GM10248 (cell line): ENCODE data around the gene PRKCSH.

Experiments
- CTCF ChIA-PET: fragments of 300-600 bp; sonication (Branson Sonifier 250); formaldehyde crosslinking; extraction: SDS; loops from one replicate; lab custom pipeline; 2021; ENCODE audit warnings: antibody characterized with exemption; lab: Yijun Ruan, JAX
- POLR2A ChIA-PET: fragments of 350-650 bp; sonication (Branson Sonifier 250); formaldehyde crosslinking; extraction: SDS; loops from one replicate; lab custom pipeline; 2020; ENCODE audit warnings: antibody characterized with exemption; lab: Yijun Ruan, JAX
- DNase-seq: peaks from one replicate; pipeline ENCODE4 v3.0.0; 2012; ENCODE audit errors: extremely low spot score
- TF ChIP-seq, protein P1 (sequence below): IDR thresholded peaks from 2 replicates; pipeline ENCODE4 v1.5.1; 2012; ENCODE audit warnings: mild to moderate bottlenecking, low read depth; ENCODE audit errors: extremely low read depth, missing control alignments, control extremely low read depth

Gene PRKCSH

DNA sequence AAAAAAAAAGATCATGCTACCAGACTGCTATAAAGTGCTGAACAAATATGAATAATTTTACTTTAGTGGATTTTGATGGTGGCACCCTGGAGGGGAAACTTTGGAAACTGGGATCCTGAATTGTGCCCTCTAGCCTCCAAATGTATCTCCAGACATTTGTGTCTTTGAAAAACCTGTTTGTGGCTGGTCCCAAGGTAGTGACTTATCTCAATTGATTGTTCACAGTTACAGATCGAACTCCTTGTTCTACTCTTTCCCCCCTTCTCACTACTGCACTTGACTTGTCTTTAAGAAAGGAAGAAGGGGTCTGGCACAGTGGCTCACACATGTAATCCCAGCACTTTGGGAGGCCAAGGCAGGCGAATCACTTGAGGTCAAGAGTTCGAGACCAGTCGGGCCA is 26.8 kb upstream of the PRKCSH start:
- TF ChIP-seq, protein P1, sequence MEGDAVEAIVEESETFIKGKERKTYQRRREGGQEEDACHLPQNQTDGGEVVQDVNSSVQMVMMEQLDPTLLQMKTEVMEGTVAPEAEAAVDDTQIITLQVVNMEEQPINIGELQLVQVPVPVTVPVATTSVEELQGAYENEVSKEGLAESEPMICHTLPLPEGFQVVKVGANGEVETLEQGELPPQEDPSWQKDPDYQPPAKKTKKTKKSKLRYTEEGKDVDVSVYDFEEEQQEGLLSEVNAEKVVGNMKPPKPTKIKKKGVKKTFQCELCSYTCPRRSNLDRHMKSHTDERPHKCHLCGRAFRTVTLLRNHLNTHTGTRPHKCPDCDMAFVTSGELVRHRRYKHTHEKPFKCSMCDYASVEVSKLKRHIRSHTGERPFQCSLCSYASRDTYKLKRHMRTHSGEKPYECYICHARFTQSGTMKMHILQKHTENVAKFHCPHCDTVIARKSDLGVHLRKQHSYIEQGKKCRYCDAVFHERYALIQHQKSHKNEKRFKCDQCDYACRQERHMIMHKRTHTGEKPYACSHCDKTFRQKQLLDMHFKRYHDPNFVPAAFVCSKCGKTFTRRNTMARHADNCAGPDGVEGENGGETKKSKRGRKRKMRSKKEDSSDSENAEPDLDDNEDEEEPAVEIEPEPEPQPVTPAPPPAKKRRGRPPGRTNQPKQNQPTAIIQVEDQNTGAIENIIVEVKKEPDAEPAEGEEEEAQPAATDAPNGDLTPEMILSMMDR, result no peak
- ChIA-PET POLR2A (no interaction called here), CTCF (no interaction called here)
- DNase-seq, result no peak

DNA sequence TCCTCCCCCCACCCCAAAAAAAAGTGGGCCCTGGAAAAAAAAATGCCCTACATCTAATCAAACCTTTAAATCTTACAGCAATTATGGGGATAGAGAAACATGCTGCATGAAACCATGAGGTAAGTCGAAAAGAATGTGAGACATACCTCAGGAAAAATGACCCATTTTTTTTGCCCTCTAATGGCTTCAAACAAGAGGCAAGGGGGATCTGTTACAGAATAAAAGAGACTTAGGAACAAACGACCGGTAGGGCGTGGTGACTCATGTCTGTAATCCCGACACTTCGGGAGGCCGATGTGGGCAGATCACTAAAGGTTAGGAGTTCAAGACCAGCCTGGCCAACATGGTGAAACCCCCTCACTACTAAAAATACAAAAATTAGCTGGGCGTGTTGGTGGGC is 24.8 kb upstream of the PRKCSH start:
- no peak for DNase-seq
- TF ChIP-seq, protein P1, result no peak
- ChIA-PET CTCF (interaction anchor here (0.9 to 1.6 kb wide), 2 partner anchors 8 to 33 kb away, joined by 3 to 4 read pairs; no protein-coding TSS in a partner anchor), POLR2A (no interaction called here)

DNA sequence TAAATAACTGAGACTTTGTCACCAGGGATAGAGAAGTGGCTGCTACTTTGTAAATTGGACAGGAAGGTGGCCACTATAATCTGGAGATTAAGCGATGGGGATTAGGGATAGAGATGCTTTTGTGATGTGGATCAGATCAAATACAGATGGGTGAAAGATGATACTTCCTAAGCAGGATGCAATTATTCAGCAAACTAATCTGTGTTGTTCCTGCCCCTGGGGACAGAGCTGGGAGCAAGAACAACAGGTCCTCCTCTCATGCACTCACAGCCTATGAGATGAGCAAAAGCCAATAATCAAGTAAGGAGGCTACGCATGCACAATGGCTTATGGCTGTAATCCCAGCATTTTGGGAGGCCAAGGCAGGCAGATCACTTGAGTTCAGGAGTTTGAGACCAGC is 20.9 kb upstream of the PRKCSH start:
- CTCF ChIA-PET, result no interaction called here
- POLR2A ChIA-PET, result no interaction called here
- DNase-seq, result no peak
- TF ChIP-seq, protein P1, result no peak

DNA sequence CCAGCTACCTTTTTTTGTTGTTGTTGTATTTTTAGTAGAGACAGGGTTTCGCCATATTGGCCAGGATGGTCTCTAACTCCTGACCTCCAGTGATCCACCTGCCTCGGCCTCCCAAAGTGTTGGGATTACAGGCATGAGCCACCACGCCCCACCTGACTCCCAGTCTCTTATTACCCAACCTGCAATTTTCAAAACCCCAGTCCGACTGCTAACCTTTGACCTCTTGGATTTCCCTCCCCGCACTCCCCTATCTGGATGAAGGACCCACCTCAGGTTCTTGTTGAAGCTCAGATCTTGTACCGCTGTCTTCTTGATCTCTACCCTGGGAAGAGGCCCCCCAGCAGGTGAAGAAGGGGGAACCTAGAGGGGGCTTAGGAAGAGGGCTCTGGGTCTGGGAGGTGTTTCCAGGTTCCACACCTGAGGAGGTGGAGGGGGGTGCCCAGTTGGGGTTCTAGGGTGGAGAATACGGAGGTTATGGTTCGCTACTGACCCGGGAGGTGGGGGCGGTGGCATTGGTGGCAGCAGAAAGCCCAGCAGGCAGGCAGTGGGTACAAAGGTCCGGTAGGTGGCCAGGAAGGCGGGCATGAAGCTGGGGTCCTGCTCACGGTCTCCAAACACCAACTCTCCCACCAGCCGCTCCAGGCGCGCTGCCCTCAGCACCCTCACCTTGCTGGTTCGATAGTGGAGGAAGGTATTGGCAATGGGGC is 18.9 kb upstream of the PRKCSH start:
- DNase-seq, result no peak
- ChIA-PET POLR2A (no interaction called here), CTCF (interaction anchor here (1.1 to 1.5 kb wide), 6 partner anchors 9 to 35 kb away, joined by 3 to 5 read pairs (median 4); partner anchors contain the start of gene PRKCSH)
- TF ChIP-seq, protein P1, result no peak

DNA sequence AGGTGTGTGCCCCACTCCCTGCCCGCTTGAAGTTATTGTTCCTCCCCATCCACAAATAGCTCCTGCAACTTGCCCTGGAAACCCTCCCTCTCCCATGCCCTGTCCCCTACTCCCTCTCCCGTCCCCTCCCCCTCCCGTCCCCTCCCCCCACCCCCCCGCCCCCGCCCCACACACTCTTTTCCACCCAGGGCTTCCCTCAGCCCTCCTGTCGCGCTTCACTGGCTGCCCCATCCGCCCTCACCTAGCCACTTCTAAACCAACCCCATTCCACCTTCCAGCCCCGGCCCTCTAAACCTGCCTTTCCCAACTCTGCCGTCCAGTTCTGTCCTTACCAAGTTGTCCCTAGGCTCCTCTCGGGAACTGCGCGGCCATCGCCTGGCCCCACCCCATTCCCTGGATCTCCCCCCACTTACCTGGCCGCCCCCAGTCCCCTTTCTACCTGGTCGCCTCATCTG is 17.3 kb upstream of the PRKCSH start:
- DNase-seq, result no peak
- ChIA-PET POLR2A (no interaction called here), CTCF (interaction anchor here (0.9 to 7.4 kb wide), 4 partner anchors 10 to 36 kb away, joined by 3 to 50 read pairs (median 5); partner anchors contain the start of genes ODAD3 and PRKCSH)
- TF ChIP-seq, protein P1, result no peak

DNA sequence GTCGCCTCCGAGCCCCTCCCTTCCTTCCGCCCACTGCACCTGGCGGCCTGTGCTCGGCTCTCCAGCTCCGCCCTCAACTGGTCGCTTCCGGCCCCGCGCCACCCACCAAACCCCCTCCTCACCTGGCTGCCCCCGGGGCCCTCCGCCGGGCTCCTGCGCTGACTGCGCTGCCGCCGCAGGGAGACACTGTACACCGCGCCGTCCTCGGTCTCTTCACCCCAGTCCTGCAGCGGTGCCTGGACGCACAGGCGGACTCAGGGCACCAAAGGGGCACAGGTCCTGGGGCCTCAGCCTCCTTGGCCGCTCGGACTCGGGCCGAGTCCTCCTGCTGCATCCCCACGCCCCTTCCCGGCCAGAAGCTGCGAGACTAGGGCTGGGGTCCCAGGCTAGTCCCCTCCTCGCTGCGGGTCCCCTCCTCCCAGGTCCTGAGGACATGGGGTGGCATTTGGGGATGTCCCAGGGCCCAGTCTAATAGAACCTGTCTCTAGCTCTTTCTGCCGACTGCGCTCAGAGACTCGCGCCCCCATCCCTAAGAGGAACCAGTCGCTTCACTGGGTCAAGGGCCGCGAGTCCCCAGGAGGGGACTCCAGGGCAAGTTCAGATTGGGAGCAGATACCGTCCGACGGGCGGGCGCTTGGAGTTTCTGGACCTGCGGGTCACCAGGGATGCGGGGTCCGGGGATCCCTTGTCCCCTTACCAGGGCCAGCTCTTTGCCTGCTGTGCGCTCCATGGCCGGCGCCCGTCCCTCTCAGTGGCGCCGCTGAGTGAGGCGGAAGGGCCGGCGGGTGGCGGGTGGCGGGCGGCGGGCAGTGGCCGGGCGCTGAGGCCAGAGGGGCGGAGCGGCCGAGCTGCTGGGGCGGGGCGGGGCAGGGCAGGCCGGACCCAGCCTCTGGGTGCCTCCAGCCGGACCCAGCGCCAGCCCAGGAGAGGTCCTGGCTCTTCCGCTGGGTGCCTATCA is 16.6 kb upstream of the PRKCSH start, which contains the start of gene RGL3:
TSS of gene RGL3 (minus strand) at position 766 of the 958 bp plus-strand sequence. CDS start at position 730, 36 bp downstream.
- ChIA-PET CTCF (interaction anchor here (0.9 to 7.4 kb wide), 8 partner anchors 9 to 65 kb away, joined by 3 to 50 read pairs (median 4); partner anchors contain the start of genes ODAD3 and PRKCSH), POLR2A (no interaction called here)
- no peak for DNase-seq
- TF ChIP-seq, protein P1, result no peak
